GM12874 (cell line): Measurements from ENCODE around the gene ZFYVE19.

Experiments used
- TF ChIP-seq, protein P1 (sequence below): IDR thresholded peaks from 2 replicates; pipeline ENCODE4 v1.5.1; 2011; ENCODE audit warnings: low read depth, mild to moderate bottlenecking, control low read depth, low read length, moderate library complexity; ENCODE audit not compliant: insufficient read depth

Gene ZFYVE19

DNA sequence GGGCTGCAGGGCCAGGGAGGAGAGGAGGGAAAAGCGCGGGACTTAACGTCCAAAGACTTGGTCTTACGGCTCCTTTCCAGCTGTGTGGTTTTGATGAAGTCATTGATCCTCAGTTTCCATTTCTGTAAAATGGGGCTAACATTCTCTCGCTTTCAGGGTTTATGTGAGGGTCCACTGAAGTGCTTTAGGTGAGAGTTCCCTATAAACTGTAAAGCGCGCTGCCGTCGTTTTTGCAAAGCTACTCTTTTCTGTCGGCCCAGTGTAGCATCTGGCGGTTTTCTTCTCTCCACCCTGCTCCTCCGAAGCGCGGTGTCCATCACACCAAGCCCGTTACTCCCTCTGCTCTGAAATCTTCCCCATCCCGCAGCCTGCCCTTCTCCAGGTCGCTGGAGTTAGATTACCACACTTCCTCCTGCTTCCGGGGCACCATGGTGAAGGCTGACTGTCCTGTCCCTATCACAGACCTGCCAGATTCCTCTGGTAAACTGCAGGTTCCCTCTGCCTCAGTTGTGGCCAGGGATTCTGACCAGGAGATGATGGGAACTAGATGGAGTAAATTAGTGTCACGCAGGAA is 1.1 kb downstream of the ZFYVE19 start:
- TF ChIP-seq, protein P1, sequence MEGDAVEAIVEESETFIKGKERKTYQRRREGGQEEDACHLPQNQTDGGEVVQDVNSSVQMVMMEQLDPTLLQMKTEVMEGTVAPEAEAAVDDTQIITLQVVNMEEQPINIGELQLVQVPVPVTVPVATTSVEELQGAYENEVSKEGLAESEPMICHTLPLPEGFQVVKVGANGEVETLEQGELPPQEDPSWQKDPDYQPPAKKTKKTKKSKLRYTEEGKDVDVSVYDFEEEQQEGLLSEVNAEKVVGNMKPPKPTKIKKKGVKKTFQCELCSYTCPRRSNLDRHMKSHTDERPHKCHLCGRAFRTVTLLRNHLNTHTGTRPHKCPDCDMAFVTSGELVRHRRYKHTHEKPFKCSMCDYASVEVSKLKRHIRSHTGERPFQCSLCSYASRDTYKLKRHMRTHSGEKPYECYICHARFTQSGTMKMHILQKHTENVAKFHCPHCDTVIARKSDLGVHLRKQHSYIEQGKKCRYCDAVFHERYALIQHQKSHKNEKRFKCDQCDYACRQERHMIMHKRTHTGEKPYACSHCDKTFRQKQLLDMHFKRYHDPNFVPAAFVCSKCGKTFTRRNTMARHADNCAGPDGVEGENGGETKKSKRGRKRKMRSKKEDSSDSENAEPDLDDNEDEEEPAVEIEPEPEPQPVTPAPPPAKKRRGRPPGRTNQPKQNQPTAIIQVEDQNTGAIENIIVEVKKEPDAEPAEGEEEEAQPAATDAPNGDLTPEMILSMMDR: no peak

DNA sequence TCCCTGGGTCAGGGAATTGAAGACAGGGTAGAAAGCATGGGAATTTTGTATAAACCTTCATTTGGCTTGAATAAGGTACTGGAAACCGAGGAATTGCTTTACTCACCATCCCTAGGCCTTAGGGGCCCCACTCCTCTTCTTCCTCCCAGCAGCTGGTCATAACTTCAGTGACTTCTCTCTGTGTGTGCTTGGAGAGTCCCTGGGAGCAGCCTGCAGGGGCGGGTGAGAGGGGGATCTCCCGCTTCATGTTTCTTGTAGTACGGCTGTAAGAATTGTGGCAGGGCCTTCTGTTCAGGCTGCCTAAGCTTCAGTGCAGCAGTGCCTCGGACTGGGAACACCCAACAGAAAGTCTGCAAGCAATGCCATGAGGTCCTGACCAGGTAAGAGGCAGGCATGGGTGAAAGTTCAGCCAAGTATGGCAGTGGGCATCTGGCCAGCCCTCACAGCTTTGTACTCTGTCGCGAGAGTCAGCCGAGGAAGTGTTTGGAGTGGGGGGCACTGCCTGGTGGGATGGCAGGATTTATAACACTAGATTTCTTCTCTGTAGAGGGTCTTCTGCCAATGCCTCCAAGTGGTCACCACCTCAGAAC is 2.1 kb downstream of the ZFYVE19 start:
- TF ChIP-seq, protein P1: no peak

DNA sequence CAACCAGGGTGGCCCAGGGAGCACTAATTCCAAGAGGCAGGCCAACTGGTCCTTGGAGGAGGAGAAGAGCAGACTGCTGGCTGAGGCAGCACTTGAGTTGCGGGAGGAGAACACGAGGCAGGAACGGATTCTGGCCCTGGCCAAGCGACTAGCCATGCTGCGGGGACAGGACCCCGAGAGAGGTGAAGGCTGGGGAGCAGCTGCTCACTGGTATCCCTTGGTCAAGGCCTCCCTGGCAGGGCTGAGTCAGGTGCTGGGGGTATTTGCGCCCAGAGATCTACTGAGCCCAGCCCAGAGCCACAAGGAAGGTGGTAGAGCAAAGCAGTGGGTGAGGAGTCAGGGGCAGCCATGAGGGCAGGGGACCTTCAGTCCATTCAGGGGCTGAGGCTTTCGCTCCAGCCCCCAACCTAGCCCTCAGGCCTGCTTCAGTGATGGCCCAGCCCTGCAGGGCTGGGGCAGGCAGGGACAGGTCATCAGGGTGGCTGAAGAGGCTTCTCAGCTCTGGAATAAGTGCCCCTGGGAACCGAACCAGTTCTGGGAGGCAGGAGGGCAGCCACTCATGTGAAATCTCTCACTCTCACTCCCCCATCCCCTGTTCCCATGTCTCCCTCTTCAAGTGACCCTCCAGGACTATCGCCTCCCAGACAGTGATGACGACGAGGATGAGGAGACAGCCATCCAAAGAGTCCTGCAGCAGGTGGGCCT is 6.0 kb downstream of the ZFYVE19 start:
- TF ChIP-seq, protein P1: no peak

DNA sequence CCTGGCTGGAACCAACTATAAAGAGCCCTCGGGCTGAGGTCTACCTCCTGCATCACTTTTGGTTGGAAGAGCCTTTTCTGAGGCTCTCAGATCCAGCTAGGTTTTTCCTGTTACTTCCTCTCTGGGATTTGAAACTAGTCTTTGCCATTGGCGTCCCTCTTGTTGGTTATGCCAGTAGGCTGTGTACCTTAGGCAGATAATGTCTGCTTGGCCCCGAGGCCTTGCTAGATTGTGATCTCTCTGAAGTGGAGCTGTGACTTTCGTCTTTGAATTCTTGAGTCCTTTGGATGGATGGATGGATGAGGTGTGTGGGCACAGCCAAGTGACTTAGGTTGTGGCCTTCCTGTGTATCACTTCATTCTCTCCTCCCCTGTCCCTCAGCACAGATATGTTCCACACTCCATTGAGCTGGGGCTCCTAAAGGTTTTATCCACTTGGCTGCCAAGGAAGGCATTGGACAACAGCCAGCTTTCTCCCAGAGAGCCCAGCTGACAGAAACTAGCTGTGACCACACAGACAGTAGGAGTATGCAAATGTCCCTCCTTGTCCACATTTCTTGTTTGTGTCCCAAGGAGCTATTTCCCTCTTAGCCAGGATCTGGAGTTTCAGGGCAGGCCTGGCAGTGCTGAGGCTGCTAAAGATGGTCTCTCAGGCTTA is 8.3 kb downstream of the ZFYVE19 start:
- TF ChIP-seq, protein P1: no peak

DNA sequence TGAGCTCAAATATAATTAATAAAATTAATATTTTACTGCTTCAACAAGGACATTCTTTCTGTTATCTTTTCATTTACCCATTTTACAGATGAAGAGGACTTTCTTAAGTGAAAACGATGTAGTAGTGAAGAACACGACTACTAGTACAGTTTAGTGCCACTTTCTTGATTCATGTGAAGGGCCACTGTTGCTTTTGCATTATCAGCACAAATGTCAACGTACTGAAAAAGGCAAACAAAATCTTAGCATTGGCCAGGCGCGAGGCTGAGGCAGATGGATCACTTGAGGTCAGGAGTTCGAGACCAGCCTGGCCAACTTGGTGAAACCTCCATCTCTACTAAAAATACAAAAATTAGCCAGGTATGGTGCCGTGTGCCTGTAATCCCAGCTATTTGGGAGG is 12.2 kb downstream of the ZFYVE19 start:
- TF ChIP-seq, protein P1: no peak

DNA sequence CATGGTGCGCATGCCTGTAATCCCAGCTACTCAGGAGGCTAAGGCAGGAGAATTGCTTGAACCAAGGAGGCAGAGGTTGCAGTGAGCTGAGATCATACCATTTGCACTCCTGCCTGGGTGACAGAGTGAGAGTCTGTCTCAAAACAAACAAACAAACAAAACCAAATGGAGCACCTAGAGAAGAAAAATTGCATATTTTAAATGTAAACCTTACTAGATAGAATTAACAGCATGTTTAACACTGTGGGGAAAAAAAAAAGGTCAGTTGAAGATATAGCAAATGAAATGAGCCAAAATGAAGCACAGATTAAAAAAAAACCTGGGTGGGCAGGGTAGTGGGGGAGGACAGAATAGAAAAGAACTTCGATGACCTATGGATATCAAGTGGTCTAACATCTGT is 14.3 kb downstream of the ZFYVE19 start:
- TF ChIP-seq, protein P1: no peak

DNA sequence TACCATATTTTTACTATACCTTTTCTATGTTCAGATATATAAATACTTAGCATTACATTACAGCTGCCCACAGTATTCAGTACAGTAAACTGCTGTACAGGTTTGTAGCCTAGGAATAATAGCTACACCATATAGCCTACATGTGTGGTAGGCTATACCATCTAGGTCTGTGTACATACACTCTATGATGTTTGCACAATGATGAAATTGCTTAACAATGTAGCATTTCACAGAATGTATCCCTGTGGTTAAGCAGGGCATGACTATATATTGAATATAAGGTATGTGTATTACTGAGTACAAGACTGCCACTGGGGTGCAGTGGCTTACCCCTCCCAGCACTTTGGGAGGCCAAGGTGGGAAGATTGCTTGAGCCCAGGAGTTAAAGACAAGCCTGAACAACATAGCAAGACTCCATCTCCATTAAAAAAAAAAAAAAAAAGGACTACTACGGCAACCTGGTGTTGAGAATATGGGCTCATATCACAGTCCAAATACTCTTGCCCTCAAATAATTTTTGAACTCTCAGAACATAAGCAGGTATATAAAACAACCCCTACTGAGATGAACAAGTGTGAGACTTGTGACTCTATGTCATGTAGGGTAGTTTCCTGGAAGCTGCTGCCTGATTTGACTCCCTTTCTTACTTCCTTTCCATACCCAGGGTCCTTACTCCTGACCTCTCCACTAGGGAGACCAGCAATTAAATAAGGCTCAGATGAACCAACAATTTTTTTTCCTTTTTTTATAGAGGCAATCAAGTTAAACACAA is 16.9 kb downstream of the ZFYVE19 start:
- TF ChIP-seq, protein P1: no peak
